Sigmoid colon (tissue), 4 donors: ENCODE results near the gene MSN.

Experiments used
- CTCF ChIP-seq, 4 experiments: fragments of 450-650 bp in 3 of 4; fragments of 200-600 bp in 1 of 4; IDR thresholded peaks; one replicate each; pipeline ENCODE4 v1.5.1; 2016 to 2019; ENCODE audit warnings: antibody characterized with exemption in 4 of 4, mild to moderate bottlenecking in 3 of 4, moderate library complexity in 2 of 4
- EP300 ChIP-seq, 4 donors: sonication (generic); formaldehyde crosslinking; IDR thresholded peaks; one replicate each; pipeline ENCODE4 v1.6.1; 2017; ENCODE audit warnings: antibody characterized with exemption in 4 of 4

- TF ChIP-seq CTCF (IDR thresholded peaks at IDR 0.05) (no peak), EP300 (IDR thresholded peaks at IDR 0.05) (no peak)
Measured at GRCh38 chrX:65671966-65672365, 4.5 kb downstream of the MSN start.
